IPS-18c (cell line): ENCODE measurements around the gene ATRNL1.
"Not testable (repeated sequence)": the region's sequence is repeated elsewhere in the genome, so short reads cannot be mapped to it uniquely, and the experiment has no call there.

Experiments
- H3K4me3 ChIP-seq: 2 replicates; pipeline ENCODE4 v1.7.0; 2013; ENCODE audit warnings: low read depth, mild to moderate bottlenecking, low read length, moderate library complexity; ENCODE audit not compliant: insufficient read depth
- H3K9me3 ChIP-seq: one replicate; pipeline ENCODE4 v1.6.1; 2013; ENCODE audit warnings: mild to moderate bottlenecking, low read length, moderate library complexity; ENCODE audit not compliant: control insufficient read depth, insufficient read depth

ATRNL1 gene

GRCh38 chr10:115136616-115137015 lies 43.5 kb downstream of the ATRNL1 start:
- Histone ChIP-seq H3K9me3 (no peaks in the 10 kb centered on the region), H3K4me3 (no peak overlapping the region)

- Histone ChIP-seq H3K9me3 (no peaks in the 10 kb centered on the region), H3K4me3 (no peak overlapping the region)
Measured at GRCh38 chr10:115141254-115141653, 48.1 kb downstream of the ATRNL1 start.

- Histone ChIP-seq H3K9me3 (no peaks in the 10 kb centered on the region), H3K4me3 (no peak overlapping the region)
Measured at GRCh38 chr10:115157357-115157756, 64.2 kb downstream of the ATRNL1 start.

- no peaks in the 10 kb centered on the region for H3K9me3 ChIP-seq
- H3K4me3 ChIP-seq, result no peak overlapping the region
Measured at GRCh38 chr10:115163129-115163528, 70.0 kb downstream of the ATRNL1 start.

- Histone ChIP-seq H3K9me3 (no peaks in the 10 kb centered on the region), H3K4me3 (no peak overlapping the region)
Measured at GRCh38 chr10:115164220-115164619, 71.1 kb downstream of the ATRNL1 start.

- H3K9me3 ChIP-seq, result no peaks in the 10 kb centered on the region
- no peak overlapping the region for H3K4me3 ChIP-seq
Measured at GRCh38 chr10:115167751-115168150, 74.6 kb downstream of the ATRNL1 start.

- Histone ChIP-seq H3K9me3 (no peaks in the 10 kb centered on the region), H3K4me3 (no peak overlapping the region)
Measured at GRCh38 chr10:115171392-115171960, 78.3 kb downstream of the ATRNL1 start.

- no peaks in the 10 kb centered on the region for H3K9me3 ChIP-seq
- H3K4me3 ChIP-seq, result no peak overlapping the region
Measured at GRCh38 chr10:115173915-115174443, 80.8 kb downstream of the ATRNL1 start.

- not testable (repeated sequence) for H3K4me3 ChIP-seq, H3K9me3 ChIP-seq
Measured at GRCh38 chr10:115207276-115207675, 114.1 kb downstream of the ATRNL1 start.

GRCh38 chr10:115209133-115209532 lies 116.0 kb downstream of the ATRNL1 start:
- Histone ChIP-seq H3K9me3 (no peaks in the 10 kb centered on the region), H3K4me3 (no peak overlapping the region)

GRCh38 chr10:115214829-115215228 lies 121.7 kb downstream of the ATRNL1 start:
- no peaks in the 10 kb centered on the region for H3K9me3 ChIP-seq
- H3K4me3 ChIP-seq, result no peak overlapping the region

- Histone ChIP-seq H3K9me3 (no peaks in the 10 kb centered on the region), H3K4me3 (no peak overlapping the region)
Measured at GRCh38 chr10:115219203-115219602, 126.0 kb downstream of the ATRNL1 start.

GRCh38 chr10:115222039-115222438 lies 128.9 kb downstream of the ATRNL1 start:
- Histone ChIP-seq H3K9me3 (no peaks in the 10 kb centered on the region), H3K4me3 (no peak overlapping the region)

- Histone ChIP-seq H3K9me3 (no peaks in the 10 kb centered on the region), H3K4me3 (no peak overlapping the region)
Measured at GRCh38 chr10:115239761-115240160, 146.6 kb downstream of the ATRNL1 start.

GRCh38 chr10:115250784-115251183 lies 157.6 kb downstream of the ATRNL1 start:
- Histone ChIP-seq H3K4me3 (no peak overlapping the region), H3K9me3 (no peaks in the 10 kb centered on the region)

GRCh38 chr10:115253765-115254164 lies 160.6 kb downstream of the ATRNL1 start:
- H3K9me3 ChIP-seq, result not testable (repeated sequence)

GRCh38 chr10:115272482-115272881 lies 179.3 kb downstream of the ATRNL1 start:
- H3K9me3 ChIP-seq, result peaks cover 2% of the 10 kb centered on the region
- H3K4me3 ChIP-seq, result no peak overlapping the region

More at GRCh38 chr10:115253765-115254164, 160.6 kb downstream of the ATRNL1 start:
- H3K4me3 ChIP-seq, result not testable (repeated sequence)

GRCh38 chr10:115278294-115278693 lies 185.1 kb downstream of the ATRNL1 start:
- Histone ChIP-seq H3K4me3 (no peak overlapping the region), H3K9me3 (no peaks in the 10 kb centered on the region)

- H3K9me3 ChIP-seq, result no peaks in the 10 kb centered on the region
- no peak overlapping the region for H3K4me3 ChIP-seq
Measured at GRCh38 chr10:115295213-115295805, 202.1 kb downstream of the ATRNL1 start.
